Stimulated activated CD4-positive, alpha-beta T cell treated with anti-CD3 and anti-CD28 coated beads, TNF-alpha, amount 100 ng/mL, for 1 hour (primary cell): ENCODE measurements around the gene PLCG2.
"Not testable (repeated sequence)": the region's sequence is repeated elsewhere in the genome, so short reads cannot be mapped to it uniquely, and the experiment has no call there.

Experiments used
- DNase-seq, 3 donors: peaks; one replicate each; pipeline ENCODE4 v3.0.0-alpha.2; 2020; ENCODE audit warnings: low read depth in 3 of 3, low spot score in 1 of 3

Gene PLCG2

GRCh38 chr16:81876273-81876900 is 97.3 kb downstream of the PLCG2 start:
- DNase-seq, result no peak

DNA sequence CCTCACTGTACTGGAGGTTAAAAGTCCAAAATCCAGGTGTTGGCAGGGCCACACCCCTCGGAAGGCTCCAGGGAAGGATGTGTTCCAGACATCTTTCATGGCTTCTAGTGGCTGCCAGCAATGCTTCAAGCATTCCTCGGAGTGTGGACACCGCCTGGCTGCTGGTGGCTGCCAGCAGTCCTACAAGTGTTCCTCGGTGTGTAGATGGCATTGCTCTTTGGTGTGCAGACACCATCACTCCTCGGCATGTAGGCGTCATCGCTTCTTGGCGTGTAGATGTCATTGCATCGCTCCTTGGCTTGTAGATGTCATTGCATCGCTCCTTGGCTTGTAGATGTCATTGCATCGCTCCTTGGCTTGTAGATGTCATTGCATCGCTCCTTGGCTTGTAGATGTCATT is 98.4 kb downstream of the PLCG2 start:
- not testable (repeated sequence) for DNase-seq

GRCh38 chr16:81878529-81878928 is 99.4 kb downstream of the PLCG2 start:
- DNase-seq, result no peak

- DNase-seq, result no peak
Observed at GRCh38 chr16:81879625-81880024, 100.5 kb downstream of the PLCG2 start.

DNA sequence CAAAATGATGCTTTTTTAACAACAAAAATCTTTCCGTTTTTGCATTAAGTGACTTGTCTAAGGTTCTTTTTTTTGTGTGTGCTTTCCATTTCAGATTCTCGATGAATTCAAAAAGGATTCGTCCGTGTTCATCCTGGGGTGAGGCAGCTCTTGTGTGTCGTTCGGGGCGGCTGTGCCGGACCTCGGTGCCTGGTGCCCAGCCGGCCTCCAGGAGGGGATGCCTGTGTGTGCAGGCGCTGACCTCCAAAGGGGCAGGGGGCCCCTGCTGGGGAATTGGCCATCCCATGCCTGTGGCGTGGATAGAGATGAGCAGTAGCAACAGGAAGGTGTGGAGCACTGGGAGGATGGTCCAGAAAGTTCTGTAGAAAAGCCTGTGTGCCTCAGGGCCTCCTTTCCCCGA is 101.7 kb downstream of the PLCG2 start:
- DNase-seq, result no peak

DNA sequence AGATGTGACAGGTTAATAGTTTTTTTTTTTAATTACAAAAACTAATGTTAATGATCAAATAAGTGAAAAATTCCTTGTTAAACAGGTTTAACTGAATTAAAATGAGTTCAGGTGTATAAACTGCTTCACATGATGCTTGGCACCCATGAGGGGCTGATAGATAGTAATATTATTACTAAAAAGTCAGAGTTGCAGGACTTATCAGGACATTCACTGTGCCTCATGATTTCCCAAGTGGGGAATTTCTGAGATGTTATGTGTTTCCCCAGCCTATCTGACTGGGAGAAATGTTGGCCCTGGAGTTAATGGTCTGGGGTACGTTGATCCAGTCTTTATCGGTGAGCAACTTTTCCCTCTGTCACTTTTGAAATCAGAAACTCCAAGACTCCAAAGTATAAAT is 102.1 kb downstream of the PLCG2 start:
- no peak for DNase-seq

DNA sequence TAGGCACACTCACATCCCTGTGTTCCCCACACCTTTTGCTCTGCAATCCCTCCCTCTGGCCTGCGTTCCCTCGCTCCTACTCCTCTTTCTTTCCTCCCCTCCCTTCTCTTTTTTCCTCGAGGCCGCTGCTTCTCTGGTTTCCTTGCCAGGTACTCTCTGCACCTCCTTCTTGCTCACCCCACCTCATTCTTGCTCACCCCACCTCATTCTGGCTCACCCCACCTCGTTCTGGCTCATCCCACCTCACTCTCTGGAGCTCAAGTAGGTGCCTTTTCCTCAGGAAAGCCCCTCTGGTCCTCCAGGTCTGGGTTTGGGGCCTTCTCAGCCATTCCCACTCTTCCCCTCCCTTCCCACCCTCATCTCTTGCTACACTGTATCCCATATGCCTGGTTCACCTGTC is 103.5 kb downstream of the PLCG2 start:
- DNase-seq, result no peak

DNA sequence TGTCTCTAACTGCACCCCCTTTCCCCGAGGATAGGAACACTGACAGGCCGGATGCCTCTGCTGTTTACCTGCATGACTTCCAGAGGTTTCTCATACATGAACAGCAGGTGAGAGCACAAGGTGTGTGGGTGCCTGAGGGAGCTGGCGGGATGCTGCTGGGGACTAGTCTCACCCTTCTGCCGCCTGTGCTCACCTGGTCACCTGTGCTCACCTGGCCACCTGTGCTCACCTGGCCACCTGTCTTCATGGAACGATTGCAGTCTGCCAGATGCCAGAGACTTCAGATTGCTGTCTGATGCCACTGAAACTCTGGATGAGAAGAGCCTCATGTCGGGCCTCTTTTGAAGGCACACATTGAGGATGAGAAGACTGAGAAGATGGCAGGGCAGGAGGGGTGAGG is 104.1 kb downstream of the PLCG2 start:
- DNase-seq, result no peak

DNA sequence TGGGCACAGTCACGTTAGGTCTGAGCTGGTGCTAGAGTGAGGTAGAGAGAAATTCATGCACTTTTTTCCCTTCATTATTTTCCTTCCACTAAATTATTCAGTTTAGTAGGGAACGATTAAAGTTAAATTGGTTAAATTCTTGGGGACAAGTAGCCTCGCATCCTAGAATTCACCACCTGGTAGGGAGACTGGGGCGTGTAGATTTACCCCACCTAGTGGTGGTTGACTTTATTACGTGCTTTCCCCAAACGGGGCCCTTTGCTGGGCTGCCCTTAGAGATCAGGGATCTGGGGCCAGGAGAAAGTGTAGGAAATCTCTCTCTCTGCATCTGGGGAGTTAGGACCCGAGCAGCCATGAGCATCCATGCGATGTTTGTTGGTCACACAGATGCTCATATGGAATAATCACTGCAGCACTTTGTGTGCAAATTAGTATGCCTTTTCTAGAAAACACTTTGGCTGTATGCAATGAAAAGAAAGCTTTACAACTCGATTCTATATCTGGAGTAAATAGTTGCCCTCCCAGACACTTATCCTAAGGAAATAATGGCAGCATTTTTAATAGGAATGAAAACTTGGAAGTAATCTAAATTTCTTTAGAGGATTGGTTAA is 107.0 kb downstream of the PLCG2 start:
- DNase-seq, result no peak

DNA sequence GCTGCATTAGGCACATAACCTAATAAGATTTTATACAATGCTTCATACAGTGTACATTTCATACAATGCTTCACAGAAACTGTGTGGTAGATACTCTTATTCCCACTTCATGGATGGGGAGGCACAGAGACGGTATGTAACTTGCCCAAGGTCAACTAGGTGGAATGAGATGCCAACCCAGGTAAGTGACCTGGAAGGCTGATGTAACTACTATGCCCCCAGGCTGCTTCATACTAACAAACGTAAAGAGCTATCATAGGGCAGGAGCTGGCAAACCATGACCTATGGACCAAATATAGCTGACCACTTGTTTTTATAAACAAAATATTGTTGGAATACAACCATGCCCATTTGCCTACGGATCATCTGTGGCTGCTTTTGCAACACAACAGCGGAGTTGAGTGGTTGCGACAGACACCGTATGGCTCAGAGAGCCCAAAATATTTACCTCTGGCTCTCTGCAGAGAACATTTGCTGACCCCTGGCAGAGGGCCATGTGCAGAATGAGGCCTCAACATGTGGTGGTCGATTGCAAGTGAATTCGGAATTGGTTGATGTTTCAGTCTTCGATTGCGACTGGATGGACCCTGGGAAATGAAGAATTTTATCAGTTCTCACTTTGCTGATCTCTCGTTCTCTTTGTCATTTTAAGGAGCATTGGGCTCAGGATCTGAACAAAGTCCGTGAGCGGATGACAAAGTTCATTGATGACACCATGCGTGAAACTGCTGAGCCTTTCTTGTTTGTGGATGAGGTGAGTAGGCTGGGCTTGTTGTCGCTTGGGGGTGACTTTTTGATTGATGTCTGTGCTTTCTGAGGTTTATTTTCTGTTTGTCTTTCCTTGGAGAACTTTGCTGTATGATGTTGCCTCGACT is 109.7 kb downstream of the PLCG2 start:
- no peak for DNase-seq

GRCh38 chr16:81891736-81892364 is 112.8 kb downstream of the PLCG2 start:
- DNase-seq, result no peak

- DNase-seq, result no peak
Observed at GRCh38 chr16:81894592-81894991, 115.5 kb downstream of the PLCG2 start.

DNA sequence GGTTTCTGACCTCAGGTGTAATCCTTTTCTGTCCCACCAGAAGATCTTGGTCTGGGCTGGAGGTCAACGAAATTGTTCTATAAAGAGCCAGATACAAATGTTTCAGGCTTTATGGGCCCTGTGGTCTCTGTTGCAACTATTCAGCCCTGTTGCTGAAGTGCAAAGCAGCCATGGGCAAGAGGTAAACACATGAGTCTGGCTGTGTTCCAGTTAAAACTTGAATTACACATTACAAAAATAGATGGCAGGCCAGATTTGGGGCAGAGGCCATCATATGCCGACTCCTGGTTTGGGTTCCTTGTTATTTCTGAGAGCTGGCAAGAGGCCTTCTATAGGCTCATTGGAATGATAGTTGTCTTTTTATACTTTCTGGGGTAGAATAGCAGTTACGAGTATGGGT is 117.8 kb downstream of the PLCG2 start:
- no peak for DNase-seq

DNA sequence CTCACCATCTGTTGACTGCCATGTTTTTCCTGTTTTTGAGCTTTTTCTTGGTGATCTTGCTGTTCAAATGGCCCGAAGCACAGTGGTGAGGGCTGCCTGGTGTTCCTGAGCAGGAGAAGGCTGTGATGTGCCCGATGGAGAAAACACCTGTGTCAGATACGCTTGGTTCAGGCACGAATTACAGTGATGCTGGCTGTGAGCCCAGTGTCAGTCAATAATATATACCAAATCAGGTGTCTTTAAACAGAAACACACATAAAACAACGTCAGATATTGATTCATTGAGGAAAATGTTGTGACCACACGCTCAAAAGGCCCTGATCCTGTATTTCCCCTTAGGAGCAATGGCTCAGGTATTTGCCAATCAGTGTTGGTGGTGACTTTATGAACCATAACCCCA is 120.5 kb downstream of the PLCG2 start:
- no peak for DNase-seq

DNA sequence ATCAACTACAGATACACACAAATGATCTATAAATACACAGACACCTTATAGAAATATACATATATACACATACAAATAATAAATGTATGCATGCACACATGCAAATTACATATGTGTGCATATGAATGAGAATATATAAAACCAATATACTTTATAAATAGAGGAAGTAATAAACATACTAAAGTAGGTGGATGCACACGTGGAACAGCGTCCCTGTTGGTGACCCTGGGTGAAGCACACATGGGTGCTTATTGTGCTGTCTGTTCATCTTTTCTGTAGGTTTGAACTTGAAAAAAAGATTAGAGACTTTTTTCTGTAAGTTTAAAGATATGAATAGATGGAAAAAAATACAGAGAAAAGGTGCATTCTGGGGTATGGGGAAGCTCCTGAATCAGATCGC is 120.9 kb downstream of the PLCG2 start:
- no peak for DNase-seq

DNA sequence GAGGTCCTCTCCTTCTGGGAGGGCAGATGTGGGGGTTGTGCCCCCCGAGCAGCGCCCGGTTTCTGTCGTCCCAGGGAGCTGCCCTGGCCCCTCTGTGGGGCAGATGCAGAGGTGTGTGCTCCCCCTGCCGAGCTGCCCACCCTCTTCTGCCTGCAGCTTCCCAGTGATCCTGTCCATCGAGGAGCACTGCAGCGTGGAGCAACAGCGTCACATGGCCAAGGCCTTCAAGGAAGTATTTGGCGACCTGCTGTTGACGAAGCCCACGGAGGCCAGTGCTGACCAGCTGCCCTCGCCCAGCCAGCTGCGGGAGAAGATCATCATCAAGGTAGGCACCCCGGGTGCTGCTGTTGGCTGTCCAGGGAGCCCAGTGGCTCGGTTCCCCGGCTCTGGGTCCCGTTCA is 121.4 kb downstream of the PLCG2 start:
- DNase-seq, result no peak

DNA sequence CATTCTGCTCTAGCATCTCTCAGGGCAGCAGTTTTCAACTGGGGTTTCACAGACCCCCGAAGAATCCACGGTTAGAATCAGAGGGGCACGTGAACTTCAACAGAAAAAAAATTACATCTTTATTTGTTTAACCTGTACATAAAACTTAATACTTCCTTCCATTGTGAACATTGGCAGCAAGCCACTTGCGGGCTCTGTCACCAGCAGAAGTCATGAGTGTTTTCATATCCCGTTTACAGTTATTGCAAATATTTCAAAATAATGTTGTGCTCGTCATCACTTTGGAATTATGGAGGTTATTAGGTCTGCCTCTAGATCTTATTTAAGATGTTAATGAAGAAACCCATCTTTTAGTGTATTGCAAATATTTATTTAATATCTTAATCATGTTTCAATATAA is 122.4 kb downstream of the PLCG2 start:
- no peak for DNase-seq

GRCh38 chr16:81902025-81902424 is 122.9 kb downstream of the PLCG2 start:
- DNase-seq, result no peak

- DNase-seq, result no peak
Observed at GRCh38 chr16:81904320-81904719, 125.2 kb downstream of the PLCG2 start.

DNA sequence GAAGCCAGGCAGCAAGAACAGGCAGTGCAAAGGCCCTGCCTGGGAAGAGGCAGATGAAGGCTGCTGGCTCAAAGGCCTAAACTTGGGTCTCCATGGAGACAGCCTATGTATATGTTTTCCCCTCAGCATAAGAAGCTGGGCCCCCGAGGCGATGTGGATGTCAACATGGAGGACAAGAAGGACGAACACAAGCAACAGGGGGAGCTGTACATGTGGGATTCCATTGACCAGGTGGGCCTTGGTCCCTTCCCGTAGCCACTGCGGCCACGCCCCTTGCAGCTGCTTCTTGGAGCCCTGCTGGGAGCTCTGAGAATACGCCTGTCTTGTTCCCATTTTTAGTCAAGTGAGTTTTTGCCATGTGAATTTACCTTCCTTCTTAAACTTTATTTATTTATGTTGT is 126.2 kb downstream of the PLCG2 start:
- DNase-seq, result no peak

DNA sequence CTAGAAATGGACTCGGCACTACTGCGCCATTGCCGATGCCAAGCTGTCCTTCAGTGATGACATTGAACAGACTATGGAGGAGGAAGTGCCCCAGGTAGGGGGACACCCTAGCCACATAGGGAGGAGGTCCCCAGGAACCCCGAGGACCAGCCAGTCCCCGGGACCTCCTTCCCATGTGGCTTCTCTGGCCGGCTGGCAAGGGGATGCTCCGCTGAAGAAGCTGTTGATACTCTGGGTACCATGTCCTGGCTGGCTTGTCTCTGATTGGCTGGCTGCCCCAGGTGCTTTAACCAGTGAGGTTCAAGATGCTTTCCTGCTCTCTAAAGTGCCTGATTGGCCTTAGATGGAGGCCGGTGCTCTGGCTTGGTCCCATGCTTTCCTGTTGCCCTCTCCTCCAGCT is 128.6 kb downstream of the PLCG2 start:
- no peak for DNase-seq
